ENCODE results near the gene COL8A2. TPM values are rescaled to one million over a fixed set of nuclear protein-coding genes. Genes with fewer than 3 reads are reported as not detected.

Gene COL8A2
- total and polyA plus RNA-seq, 2 donors (not counting 3 experiments of a cell fraction or from before 2014, with no cell fraction given), result 1.2 to 1.3 TPM

- BruUV-seq (replicated peaks), result no TSS peak
- ChIA-PET CTCF (interaction anchor here (1.2 to 3.9 kb wide), 2 partner anchors 10 to 141 kb away, joined by 4 to 25 read pairs; no protein-coding TSS in a partner anchor), POLR2A (no interaction called here)
- no peak overlapping the region for H3K4me3 ChIP-seq (replicated peaks in 1 of 3; ENCODE audit: insufficient read depth in 1 of 3, low read depth in 1 of 3, low read length in 3 of 3)
- H2AFZ ChIP-seq (ENCODE audit: low read depth, low read length), result no peak overlapping the region
- peaks cover 0 to 3% of the 10 kb centered on the region in 2 experiments for H3K36me3 ChIP-seq (ENCODE audit: control insufficient read depth in 2 of 2, extremely low read depth in 1 of 2, insufficient read depth in 2 of 2, low read length in 2 of 2)
- no peak overlapping the region for H3K4me2 ChIP-seq (ENCODE audit: insufficient read depth, low read length)
- intact Hi-C loops (cut with micrococcal nuclease), result no loop called here
- H3K9ac ChIP-seq (replicated peaks; ENCODE audit: extremely low read depth, insufficient read depth, low read length), result no peak overlapping the region
- H3K4me1 ChIP-seq (ENCODE audit: control insufficient read depth, extremely low read depth, insufficient read depth, low read length), result peaks cover 13% of the 10 kb centered on the region
- no peaks in the 10 kb centered on the region for H4K20me1 ChIP-seq (replicated peaks; ENCODE audit: control insufficient read depth, extremely low read depth, insufficient read depth, low read length)
- H3K27ac ChIP-seq (ENCODE audit: insufficient read depth, low read depth, low read length), result no peak overlapping the region
- DNase-seq (ENCODE audit: low read depth, low spot score) (no peak), FAIRE-seq (no peak)
- dilution Hi-C loops (cut with MboI; ENCODE audit: extremely low pct_ligation_motif_present, low sequenced_read_pairs), result no loop called here
- no peaks in the 10 kb centered on the region for H3K27me3 ChIP-seq (ENCODE audit: control insufficient read depth in 2 of 2, insufficient read depth in 2 of 2, low read length in 2 of 2)
- TF ChIP-seq GATA2 (IDR thresholded peaks at IDR 0.05; ENCODE audit: insufficient read depth, insufficient read length, low read depth, low read length) (no peak), POLR2AphosphoS5 (IDR thresholded peaks at IDR 0.05; ENCODE audit: insufficient read depth, low read depth, low read length) (no peak), JUN (IDR thresholded peaks at IDR 0.05; ENCODE audit: borderline replicate concordance, insufficient read depth, insufficient read length, low read depth) (no peak), CTCF (IDR thresholded peaks at IDR 0.05; ENCODE audit: extremely low read depth in 1 of 2, insufficient read depth in 1 of 2, low read depth in 1 of 2, low read length in 2 of 2) (no peak), MYC (IDR thresholded peaks at IDR 0.05; ENCODE audit: low read depth, low read length) (no peak), FOS (IDR thresholded peaks at IDR 0.05; ENCODE audit: borderline replicate concordance, insufficient read depth, low read length) (no peak), EZH2 (IDR thresholded peaks at IDR 0.05; ENCODE audit: borderline replicate concordance, low read depth, low read length, severe bottlenecking) (no peak), POLR2A (IDR thresholded peaks at IDR 0.05; ENCODE audit: low read depth, low read length) (no peak)
- TF ChIP-seq, protein P1, sequence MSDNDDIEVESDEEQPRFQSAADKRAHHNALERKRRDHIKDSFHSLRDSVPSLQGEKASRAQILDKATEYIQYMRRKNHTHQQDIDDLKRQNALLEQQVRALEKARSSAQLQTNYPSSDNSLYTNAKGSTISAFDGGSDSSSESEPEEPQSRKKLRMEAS (IDR thresholded peaks at IDR 0.05; ENCODE audit: insufficient read depth, insufficient read length), result no peak
- H3K79me2 ChIP-seq (ENCODE audit: control insufficient read depth, insufficient read depth, low read length), result peaks cover 70% of the 10 kb centered on the region
- no peaks in the 10 kb centered on the region for H3K9me3 ChIP-seq (replicated peaks; ENCODE audit: control insufficient read depth, insufficient read depth, low read length)
- H3K9me1 ChIP-seq (replicated peaks; ENCODE audit: control insufficient read depth, extremely low read depth, insufficient read depth, low read length), result no peaks in the 10 kb centered on the region
Observed at GRCh38 chr1:36144413-36144812, 19.4 kb upstream of the COL8A2 start.

Data from endothelial cell of umbilical vein (primary cell).